A549 (cell line): ENCODE data around the gene FBRSL1.

Source experiments
- BCL3 ChIP-seq: fragments of >200 bp; sonication (Bioruptor Twin); formaldehyde crosslinking; IDR thresholded peaks from 3 replicates; pipeline ENCODE4 v1.6.1; 2016
- BHLHE40 ChIP-seq: IDR thresholded peaks from 2 replicates; pipeline ENCODE4 v1.6.1; 2012; ENCODE audit warnings: low read depth, low read length, inconsistent platforms
- CTCF ChIP-seq: fragments of >200 bp; sonication (Bioruptor Twin); formaldehyde crosslinking; IDR thresholded peaks from 3 replicates; pipeline ENCODE4 v1.5.1; 2016
- MAX ChIP-seq: IDR thresholded peaks from 2 replicates; pipeline ENCODE4 v1.6.1; 2012
- PBX3 ChIP-seq: IDR thresholded peaks from 2 replicates; pipeline ENCODE4 v1.6.1; 2012
- POLR2A ChIP-seq: IDR thresholded peaks from 2 replicates; pipeline ENCODE4 v1.6.1; 2012; ENCODE audit warnings: mild to moderate bottlenecking, low read length
- RFX5 ChIP-seq: fragments of 450-650 bp; IDR thresholded peaks from 2 replicates; pipeline ENCODE4 v1.7.1; 2014; ENCODE audit warnings: antibody characterized with exemption, mild to moderate bottlenecking, moderate library complexity
- SMC3 ChIP-seq: fragments of >200 bp; sonication (Bioruptor Twin); formaldehyde crosslinking; IDR thresholded peaks from 3 replicates; pipeline ENCODE4 v1.6.1; 2018; ENCODE audit warnings: inconsistent platforms
- ZFP36 ChIP-seq: fragments of 450-650 bp; IDR thresholded peaks from 2 replicates; pipeline ENCODE4 v1.6.1; 2014; ENCODE audit warnings: borderline replicate concordance; ENCODE audit not compliant: partially characterized antibody

GRCh38 chr12:132492522-132492921 lies 2.6 kb downstream of the FBRSL1 start:
- TF ChIP-seq CTCF = no peak
- TF ChIP-seq BCL3 = no peak
- TF ChIP-seq MAX = no peak
- TF ChIP-seq POLR2A = no peak
- no peak for TF ChIP-seq ZFP36
- TF ChIP-seq SMC3 = no peak
- no peak for TF ChIP-seq PBX3
- no peak for TF ChIP-seq RFX5
- TF ChIP-seq BHLHE40 = no peak
